ENCODE results near the gene AP3S2. TPM values are rescaled to one million over a fixed set of nuclear protein-coding genes. Genes with fewer than 3 reads are reported as not detected.

Gene AP3S2
- total and polyA plus RNA-seq, 2 of the 8 experiments (the other 6 are each of a cell fraction or from before 2014, with no cell fraction given), result 19.2 to 45.4 TPM

GRCh38 chr15:89813381-89814111, 80.2 kb downstream of the AP3S2 start:
- CTCF ChIA-PET (ENCODE audit: partially characterized antibody), result interaction anchor here (1.3 to 3.0 kb wide), 2 partner anchors 38 to 61 kb away, joined by 3 to 7 read pairs; partner anchors contain the start of gene MESP2
- Histone ChIP-seq H2BK20ac (ENCODE audit: low read length) (no peak overlapping the region), H3K14ac (ENCODE audit: insufficient read length) (no peak overlapping the region), H3K4me3 (ENCODE audit: extremely low read depth in 1 of 4, insufficient read depth in 2 of 4, low read depth in 3 of 4, low read length in 4 of 4) (peak overlapping the region in 2 of 4 experiments; percentile 56 to 85; a peak in 2 of 8 replicates), H4K91ac (replicated peaks; ENCODE audit: insufficient read length, low read length) (no peak overlapping the region), H4K8ac (ENCODE audit: extremely low read depth, insufficient read depth, low read length) (no peak overlapping the region), H4K5ac (ENCODE audit: insufficient read length, low read depth, low read length) (no peak overlapping the region), H2BK15ac (ENCODE audit: low read length) (peak overlapping the region; percentile 81; the same call in 1 of the 2 replicates), H3K18ac (ENCODE audit: extremely low read depth, low read length) (no peak overlapping the region), H3K4me2 (ENCODE audit: insufficient read depth in 1 of 2, low read depth in 2 of 2, low read length in 2 of 2) (peak overlapping the region; percentile 62 to 72), H2AFZ (ENCODE audit: low read length) (no peak overlapping the region), H2AK5ac (ENCODE audit: low read depth, low read length) (no peak overlapping the region), H3K9ac (replicated peaks in 1 of 4; ENCODE audit: extremely low read depth in 1 of 4, low read depth in 3 of 4, low read length in 3 of 4) (no peak overlapping the region; a peak in 1 of 7 replicates), H3K23me2 (ENCODE audit: low read depth, low read length) (peaks cover 2% of the 10 kb centered on the region; the same call in 1 of the 2 replicates), H3K36me3 (ENCODE audit: control insufficient read depth in 2 of 4, insufficient read depth in 4 of 4, low read length in 3 of 4) (no peaks in the 10 kb centered on the region), H3K79me1 (ENCODE audit: low read depth, low read length) (no peaks in the 10 kb centered on the region), H4K20me1 (replicated peaks in 1 of 2; ENCODE audit: control insufficient read depth in 1 of 2, insufficient read depth in 2 of 2, low read length in 2 of 2) (peaks cover 0 to 2% of the 10 kb centered on the region in 2 experiments), H3K23ac (ENCODE audit: insufficient read length) (no peak overlapping the region), H3K4me1 (replicated peaks in 1 of 4; ENCODE audit: control insufficient read depth in 3 of 4, insufficient read depth in 4 of 4, low read length in 3 of 4) (peaks cover 0 to 9% (median 2%) of the 10 kb centered on the region in 4 experiments; a peak in 2 of 7 replicates), H3K27me3 (replicated peaks in 1 of 4; ENCODE audit: control insufficient read depth in 3 of 4, extremely low read depth in 1 of 4, insufficient read depth in 3 of 4, low read length in 3 of 4) (peaks cover 5 to 35% (median 27%) of the 10 kb centered on the region in 4 experiments), H3K9me3 (ENCODE audit: insufficient read depth in 2 of 2, low read depth in 1 of 2, low read length in 1 of 2) (peaks cover 0 to 7% of the 10 kb centered on the region in 2 experiments; a peak in 2 of 4 replicates), H3K4ac (replicated peaks; ENCODE audit: insufficient read length, low read depth, low read length) (no peak overlapping the region), H2BK12ac (ENCODE audit: low read depth, low read length) (no peak overlapping the region), H3K27ac (ENCODE audit: low read depth, low read length) (no peak overlapping the region), H3K79me2 (ENCODE audit: control insufficient read depth in 1 of 2, insufficient read depth in 2 of 2, low read length in 2 of 2) (no peaks in the 10 kb centered on the region), H2BK120ac (replicated peaks; ENCODE audit: low read depth, low read length) (no peak overlapping the region), H2BK5ac (ENCODE audit: low read depth, low read length) (no peak overlapping the region), H3K56ac (replicated peaks; ENCODE audit: insufficient read length, low read depth, low read length) (no peak overlapping the region)
- POLR2A ChIA-PET (ENCODE audit: partially characterized antibody), result interaction anchor here (1.1 to 1.4 kb wide), 3 partner anchors 10 to 80 kb away, joined by 3 to 4 read pairs (median 3); partner anchors contain the start of gene AP3S2
- 84% methylated on average over 12 of the region's 13 CpGs; no CpG with 5 or more reads in 1 of the 2 experiments for WGBS, 2 experiments (ENCODE audit: extremely low coverage in 1 of 2, insufficient coverage in 1 of 2, insufficient read length in 1 of 2, insufficient replicate concordance in 2 of 2, low coverage in 1 of 2, low lambda C conversion rate in 2 of 2, missing lambda C conversion rate in 1 of 2)
- FAIRE-seq (no peak), DNase-seq (ENCODE audit: low read depth in 1 of 2, low spot score in 2 of 2) (no peak)
- TF ChIP-seq SP2 (IDR thresholded peaks at IDR 0.05; ENCODE audit: low read length) (no peak), TBP (IDR thresholded peaks at IDR 0.05; ENCODE audit: low read depth, low read length) (no peak), TAF7 (optimal IDR thresholded peaks at IDR 0.05; ENCODE audit: borderline replicate concordance, low read depth, low read length) (no peak), BACH1 (IDR thresholded peaks at IDR 0.05; ENCODE audit: low read length) (no peak), ASH2L (IDR thresholded peaks at IDR 0.05; ENCODE audit: low read length) (no peak), EGR1 (IDR thresholded peaks at IDR 0.05; ENCODE audit: borderline replicate concordance, low read depth, low read length) (no peak), KDM4A (IDR thresholded peaks at IDR 0.05; ENCODE audit: low read depth, low read length, severe bottlenecking) (no peak), JUND (IDR thresholded peaks at IDR 0.05; ENCODE audit: low read length) (no peak), TEAD4 (IDR thresholded peaks at IDR 0.05; ENCODE audit: low read depth, low read length) (no peak), GTF2F1 (IDR thresholded peaks at IDR 0.05; ENCODE audit: borderline replicate concordance, low read depth, low read length) (no peak), SUZ12 (IDR thresholded peaks at IDR 0.05; ENCODE audit: low read length) (no peak), CEBPB (IDR thresholded peaks at IDR 0.05; ENCODE audit: low read depth, low read length) (no peak), ATF3 (IDR thresholded peaks at IDR 0.05; ENCODE audit: insufficient read depth, low read depth, low read length) (no peak)
